NCI-H146 treated with DMSO at 0.1 percent for 48 hours (cell line): ENCODE measurements around the gene TEPSIN.

Source experiments
- DNase-seq: peaks from one replicate; lab custom pipeline; 2025; ENCODE audit not compliant: unreplicated experiment; lab: John Stamatoyannopoulos, UW

Gene TEPSIN

GRCh38 chr17:81251094-81251708 lies 12.3 kb upstream of the TEPSIN start:
- no peak for DNase-seq

- no peak for DNase-seq
Measured at GRCh38 chr17:81250286-81251093, 11.6 kb upstream of the TEPSIN start.

GRCh38 chr17:81249223-81250040 lies 10.6 kb upstream of the TEPSIN start:
- DNase-seq: no peak

DNA sequence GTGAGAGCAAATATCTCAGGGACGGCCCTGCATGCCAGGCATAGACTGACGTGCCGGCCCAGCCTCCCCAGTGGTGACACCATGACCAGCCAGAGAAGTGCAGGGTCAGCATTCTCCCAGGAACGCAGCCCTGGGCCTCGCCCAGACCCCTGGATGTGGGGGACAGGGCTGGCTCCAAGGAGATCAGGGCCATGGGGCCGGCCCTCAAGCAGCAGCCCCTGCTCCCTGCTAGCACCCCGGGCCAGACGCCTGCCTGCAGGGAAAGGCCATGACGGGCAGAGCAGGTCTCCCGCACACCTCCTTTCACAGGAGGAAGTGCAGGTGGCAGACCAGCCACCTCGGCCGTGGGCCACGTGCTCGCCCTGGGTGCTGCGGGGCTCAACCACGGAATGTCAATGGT lies 9.8 kb upstream of the TEPSIN start:
- DNase-seq: no peak

DNA sequence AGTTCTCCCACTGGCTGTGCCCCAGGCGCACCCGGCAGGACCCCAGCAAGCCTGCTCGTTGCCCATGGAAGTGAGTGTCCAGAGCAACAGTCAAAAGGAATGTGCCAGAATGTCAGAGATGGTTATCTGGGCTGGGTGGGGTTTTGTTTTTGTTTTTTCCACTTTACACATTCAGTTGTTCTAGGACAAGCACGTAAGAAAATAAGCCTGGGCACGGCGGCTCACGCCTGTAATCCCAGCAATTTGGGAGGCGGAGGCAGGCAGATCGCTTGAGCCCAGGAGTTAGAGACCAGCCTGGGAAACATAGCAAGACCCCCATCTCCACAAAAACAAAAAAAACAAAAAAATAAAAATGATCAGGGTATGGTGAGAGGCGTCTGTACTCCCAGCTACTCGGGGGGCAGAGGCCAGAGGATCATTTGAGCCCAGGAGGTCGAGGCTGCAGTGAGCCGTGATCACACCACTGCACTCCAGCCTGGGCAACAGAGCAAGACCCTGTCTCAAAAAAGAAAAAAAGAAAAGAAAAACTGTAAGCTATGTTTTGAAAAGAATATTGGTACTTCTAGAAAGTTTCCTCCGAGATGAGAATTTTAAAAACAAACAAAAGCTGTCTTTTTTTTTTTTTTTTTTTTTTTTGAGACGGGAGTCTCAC lies 8.6 kb upstream of the TEPSIN start:
- DNase-seq: no peak

GRCh38 chr17:81246679-81247338 lies 8.0 kb upstream of the TEPSIN start:
- DNase-seq: no peak

DNA sequence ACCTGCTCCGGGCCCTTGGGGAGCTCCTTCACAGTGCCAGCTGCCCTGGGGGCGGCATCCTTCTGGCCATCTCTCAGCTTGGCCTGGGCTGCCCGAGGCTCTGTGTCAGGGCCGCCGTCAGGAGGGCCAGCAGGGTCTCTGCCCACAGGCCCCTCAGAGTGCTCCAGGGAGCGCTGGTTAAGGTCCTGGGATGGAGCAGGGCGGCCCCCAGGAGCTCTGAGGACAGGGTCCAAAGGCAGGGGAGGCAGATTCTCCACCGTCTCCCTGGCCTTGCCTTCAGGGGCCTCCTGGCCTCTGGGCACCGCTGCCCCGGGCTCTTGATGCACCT lies 7.5 kb upstream of the TEPSIN start:
- DNase-seq: no peak

- no peak for DNase-seq
Measured at GRCh38 chr17:81245665-81246342, 6.9 kb upstream of the TEPSIN start.

DNA sequence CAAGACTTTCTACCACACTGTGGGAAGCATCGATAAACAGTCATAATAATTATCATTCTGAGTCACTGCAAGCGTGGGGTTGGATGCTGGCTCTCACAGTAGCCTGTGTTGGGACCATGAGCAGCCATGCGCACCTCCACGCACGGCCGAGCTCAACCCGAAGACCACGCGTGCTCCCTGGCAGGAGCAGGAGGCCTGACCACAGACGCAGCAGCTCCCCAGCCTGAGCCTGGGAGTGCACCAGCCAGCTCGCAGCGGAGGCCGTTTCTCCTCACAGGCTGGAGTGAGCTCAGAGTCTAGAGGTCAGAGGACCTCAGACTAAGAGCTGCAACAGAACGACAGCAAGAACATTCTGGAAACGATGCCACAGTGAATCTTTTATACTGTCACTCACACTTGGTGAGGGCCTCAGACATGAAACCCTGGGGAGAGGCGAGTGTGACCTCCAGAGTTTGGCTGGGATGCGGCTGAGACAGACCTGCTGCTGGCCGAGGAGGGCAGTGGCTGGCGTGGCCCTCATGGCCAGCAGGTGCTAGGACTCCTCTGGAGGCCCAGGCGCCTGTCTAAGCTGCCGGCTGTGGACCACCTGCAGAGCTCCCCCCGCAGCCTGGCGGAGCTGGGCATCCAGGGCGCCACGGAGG lies 6.3 kb upstream of the TEPSIN start:
- no peak for DNase-seq

- DNase-seq: no peak
Measured at GRCh38 chr17:81244358-81245023, 5.6 kb upstream of the TEPSIN start.

GRCh38 chr17:81243333-81243664 lies 4.4 kb upstream of the TEPSIN start:
- DNase-seq: no peak

DNA sequence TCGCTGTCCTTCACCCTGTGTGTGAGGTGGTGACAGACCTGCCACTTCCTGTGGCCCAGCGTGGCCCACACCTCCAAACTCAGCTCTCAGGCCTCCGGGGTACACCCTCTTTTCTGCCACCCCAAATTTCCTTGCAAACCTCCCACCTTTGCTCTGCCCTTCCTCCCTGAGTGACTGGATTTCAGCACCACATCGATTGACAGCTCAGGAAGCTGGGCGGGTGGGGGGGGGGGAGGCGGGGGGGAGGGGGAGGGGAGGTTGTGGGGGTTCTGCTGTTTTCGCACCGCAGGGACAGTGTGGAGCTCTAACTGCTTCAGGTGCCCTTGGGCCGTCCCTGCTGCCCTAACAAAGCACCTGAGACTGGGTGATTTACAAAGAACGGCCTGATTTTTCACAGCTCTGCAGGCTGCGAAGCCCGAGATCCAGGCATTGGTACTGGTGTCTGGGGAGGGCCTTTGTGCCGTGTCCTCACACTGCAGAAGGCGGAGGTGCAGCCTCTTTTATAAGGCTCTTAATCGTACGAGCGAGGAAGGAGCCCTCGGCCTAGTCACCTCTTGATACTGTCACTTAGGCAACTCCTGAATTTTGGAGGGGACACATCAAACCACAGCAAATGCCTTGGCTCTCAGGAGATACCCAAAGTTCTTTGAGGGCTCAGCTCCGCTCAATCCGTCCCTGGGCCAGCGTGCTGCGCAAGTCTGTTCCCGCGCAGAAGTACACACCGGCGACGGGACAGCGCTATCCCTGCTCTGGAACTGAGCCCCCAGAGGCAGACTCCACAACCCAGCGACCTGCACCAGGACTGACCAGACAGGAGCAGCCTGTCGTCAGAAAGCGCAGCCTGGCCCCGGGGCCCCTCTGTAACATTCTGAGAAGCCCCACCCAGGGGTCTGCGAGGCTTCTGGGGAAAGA lies 3.8 kb upstream of the TEPSIN start:
- no peak for DNase-seq

DNA sequence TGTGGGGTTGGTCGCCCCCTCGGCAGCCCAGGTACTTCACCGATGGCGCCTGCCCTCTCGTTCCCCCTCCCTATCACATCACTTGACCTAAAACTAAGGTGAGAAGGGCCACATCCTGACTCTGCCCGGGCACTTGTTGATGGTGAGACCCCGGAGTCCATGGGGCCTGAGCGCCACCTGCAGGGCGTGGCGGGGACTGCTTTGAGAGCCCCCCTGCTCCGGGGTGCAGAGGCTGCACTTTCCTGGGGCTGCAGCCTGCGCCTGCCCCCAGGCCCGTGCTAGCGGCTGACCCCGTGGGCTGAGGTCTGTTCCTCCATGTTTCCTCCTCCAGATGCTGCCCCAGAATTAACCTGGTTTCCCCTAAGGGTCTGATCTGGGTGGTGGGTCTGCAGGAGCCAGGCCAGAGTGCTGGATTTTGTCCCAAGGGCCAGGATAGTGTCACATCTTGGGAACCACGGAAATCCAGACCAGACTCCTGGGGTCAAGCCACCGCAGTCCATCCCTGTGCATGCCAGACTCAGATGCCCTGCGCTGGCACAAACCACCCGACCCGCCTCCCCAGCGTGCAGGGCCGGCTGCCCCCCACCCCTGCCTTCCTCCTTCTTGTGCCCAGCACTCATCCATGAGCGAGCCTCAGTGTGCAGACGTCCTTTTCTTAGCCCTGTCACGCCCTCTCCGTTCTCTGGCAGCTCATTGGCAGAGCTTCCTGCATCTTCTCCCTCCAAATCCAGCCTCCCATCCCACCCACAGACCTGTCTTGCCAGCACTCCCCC lies 3.0 kb upstream of the TEPSIN start:
- no peak for DNase-seq

DNA sequence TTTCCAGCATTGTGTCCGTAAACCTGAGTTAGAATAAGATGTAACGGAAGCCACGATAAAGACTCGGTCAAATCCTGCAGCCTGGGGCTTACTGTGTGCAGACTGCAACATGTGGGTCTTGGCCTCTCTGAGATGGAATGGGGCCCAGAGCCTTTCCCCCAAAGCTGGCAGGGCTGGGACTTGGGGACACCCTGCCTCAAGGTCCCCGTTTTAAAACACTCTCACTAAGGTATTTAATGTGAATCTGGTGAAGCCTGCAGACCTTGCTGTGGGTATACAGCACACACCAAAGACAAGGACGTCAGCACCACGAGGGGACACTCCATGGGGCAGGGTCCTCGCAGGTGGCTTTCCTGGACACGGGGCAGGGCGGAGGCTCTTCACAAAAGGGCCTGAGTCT lies 2.3 kb upstream of the TEPSIN start:
- DNase-seq: no peak

GRCh38 chr17:81240761-81241160 lies 1.9 kb upstream of the TEPSIN start:
- DNase-seq: no peak

DNA sequence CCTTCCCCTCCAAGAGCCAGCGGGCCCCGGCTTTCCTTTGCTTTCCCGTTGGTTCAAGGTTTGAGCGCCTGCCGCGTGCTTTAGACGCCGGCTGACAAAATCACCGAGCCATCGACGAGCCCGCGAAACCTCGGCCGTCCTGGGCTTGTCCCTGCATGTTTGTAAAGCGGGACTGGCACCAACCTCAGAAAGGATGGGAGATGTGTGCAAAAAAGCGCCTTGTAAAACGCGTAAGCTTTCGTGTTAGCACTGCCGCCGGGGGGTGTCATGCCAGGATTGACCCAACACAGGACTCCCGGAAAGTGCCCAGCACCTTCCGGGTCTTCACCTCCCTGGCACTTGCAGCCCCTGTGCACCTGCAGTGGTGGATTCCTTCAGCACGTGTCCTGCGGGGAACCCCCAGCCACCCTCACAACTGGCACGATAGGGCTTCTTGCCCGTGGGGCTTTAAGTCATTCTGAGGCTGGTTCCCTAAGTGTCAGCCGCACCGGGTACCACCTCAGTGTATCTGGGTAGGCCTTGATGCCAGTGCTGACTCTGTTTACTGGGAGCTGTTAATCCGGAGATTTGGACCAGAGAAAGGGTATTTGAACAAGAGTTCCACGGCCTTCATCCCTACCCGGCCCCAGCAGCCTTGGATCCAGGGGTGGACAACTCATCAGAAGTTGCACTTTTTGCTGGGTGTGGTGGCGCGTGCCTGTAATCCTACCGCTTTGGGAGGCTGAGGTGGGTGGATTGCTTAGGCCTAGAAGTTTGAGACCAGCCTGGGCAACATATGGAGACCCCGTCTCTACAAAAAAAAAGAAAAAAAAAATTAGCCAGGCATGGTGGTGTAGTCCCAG lies 1.1 kb upstream of the TEPSIN start:
- no peak for DNase-seq

- no peak for DNase-seq
Measured at GRCh38 chr17:81238490-81238814, 403 bp downstream of the TEPSIN start.
